ENCODE results near the gene CAPSL. TPM values are rescaled to one million over a fixed set of nuclear protein-coding genes. Genes with fewer than 3 reads are reported as not detected.

CAPSL gene
- total and polyA plus RNA-seq, 8 donors = not detected

DNA sequence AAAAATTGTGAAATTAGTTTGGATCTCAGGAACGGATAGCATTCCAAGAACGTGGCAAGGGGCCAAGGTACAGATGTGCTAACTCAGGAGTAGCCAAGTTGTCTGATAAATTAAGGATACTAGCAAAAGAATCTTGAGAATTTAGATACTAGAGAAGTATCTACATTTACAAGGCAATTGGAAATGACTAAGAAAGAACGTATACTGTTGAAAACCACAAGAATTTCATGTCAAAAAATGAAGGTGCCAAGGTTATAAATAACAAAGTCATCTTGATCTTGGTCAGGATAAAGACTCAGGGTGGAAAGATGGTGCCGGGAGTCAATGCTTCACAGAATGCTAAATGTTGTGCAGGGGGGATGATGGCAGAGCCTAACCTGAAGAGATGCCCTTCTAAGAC lies 19.2 kb downstream of the CAPSL start:
- no peaks in the 10 kb centered on the region for H3K4me1 ChIP-seq
- H3K36me3 ChIP-seq = no peaks in the 10 kb centered on the region
- DNase-seq = no peak
- H3K4me3 ChIP-seq = no peak overlapping the region
- no peaks in the 10 kb centered on the region for H3K9me3 ChIP-seq
- H3K27ac ChIP-seq = no peak overlapping the region
- H3K27me3 ChIP-seq = peaks cover 0 to 25% (median 0%) of the 10 kb centered on the region in 3 donors
- intact Hi-C loops (cut with DNase I; ENCODE audit: low total_unique reads) = no loop called here
- 47 to 63% (median 59%) methylated on average over 4 of the region's 4 CpGs for WGBS, 5 donors
- no peak for TF ChIP-seq EP300 (IDR thresholded peaks at IDR 0.05)
- TF ChIP-seq, protein P1, sequence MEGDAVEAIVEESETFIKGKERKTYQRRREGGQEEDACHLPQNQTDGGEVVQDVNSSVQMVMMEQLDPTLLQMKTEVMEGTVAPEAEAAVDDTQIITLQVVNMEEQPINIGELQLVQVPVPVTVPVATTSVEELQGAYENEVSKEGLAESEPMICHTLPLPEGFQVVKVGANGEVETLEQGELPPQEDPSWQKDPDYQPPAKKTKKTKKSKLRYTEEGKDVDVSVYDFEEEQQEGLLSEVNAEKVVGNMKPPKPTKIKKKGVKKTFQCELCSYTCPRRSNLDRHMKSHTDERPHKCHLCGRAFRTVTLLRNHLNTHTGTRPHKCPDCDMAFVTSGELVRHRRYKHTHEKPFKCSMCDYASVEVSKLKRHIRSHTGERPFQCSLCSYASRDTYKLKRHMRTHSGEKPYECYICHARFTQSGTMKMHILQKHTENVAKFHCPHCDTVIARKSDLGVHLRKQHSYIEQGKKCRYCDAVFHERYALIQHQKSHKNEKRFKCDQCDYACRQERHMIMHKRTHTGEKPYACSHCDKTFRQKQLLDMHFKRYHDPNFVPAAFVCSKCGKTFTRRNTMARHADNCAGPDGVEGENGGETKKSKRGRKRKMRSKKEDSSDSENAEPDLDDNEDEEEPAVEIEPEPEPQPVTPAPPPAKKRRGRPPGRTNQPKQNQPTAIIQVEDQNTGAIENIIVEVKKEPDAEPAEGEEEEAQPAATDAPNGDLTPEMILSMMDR (IDR thresholded peaks at IDR 0.05) = no peak
- no peak for TF ChIP-seq POLR2AphosphoS5 (IDR thresholded peaks at IDR 0.05)
- no peak for TF ChIP-seq POLR2A (IDR thresholded peaks at IDR 0.05)

DNA sequence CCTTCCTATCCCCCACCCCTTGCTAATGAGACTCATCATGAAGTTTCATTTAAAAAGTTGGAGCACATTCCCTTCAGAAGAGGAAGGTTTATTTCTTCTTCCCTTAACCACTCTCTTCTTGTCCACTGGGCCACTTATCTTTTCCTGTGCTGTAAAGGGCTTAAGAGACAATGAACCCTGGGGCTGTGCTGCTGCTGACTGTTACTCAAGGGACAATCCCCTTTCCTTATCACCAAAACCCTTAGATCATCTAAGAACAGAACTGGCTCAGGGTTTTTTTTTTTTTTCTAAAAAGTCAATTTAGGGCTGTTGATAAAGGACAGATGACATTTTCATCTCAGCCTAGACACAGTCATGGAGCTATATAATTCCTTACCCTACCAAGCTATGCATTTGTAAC lies 29.6 kb downstream of the CAPSL start:
- intact Hi-C loops (cut with DNase I; ENCODE audit: low total_unique reads) = no loop called here
- DNase-seq = no peak
- TF ChIP-seq POLR2A (IDR thresholded peaks at IDR 0.05) = no peak
- no peak for TF ChIP-seq EP300 (IDR thresholded peaks at IDR 0.05)
- no peak for TF ChIP-seq POLR2AphosphoS5 (IDR thresholded peaks at IDR 0.05)
- TF ChIP-seq, protein P1 (IDR thresholded peaks at IDR 0.05) = no peak

DNA sequence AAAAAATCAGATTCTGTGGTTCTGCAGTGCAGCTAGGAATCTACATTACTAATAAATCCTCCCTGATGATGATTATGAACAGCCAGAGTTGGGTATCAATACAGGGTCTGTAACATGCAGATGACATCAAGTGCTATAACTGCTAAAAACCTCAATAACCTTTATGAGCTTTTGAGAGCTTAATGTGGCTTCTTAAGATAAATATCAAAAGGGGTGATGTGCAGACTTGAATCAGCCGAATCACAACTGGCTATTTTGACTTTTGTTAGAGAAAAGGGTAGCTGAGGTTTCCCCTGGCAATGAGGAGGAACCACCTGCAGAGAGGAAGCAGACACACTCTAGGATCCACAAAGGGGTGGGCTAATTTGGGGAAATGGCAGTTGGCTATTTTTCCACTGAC lies 30.2 kb downstream of the CAPSL start:
- TF ChIP-seq, protein P1 (IDR thresholded peaks at IDR 0.05) = no peak
- TF ChIP-seq POLR2A (IDR thresholded peaks at IDR 0.05) (no peak), EP300 (IDR thresholded peaks at IDR 0.05) (no peak), POLR2AphosphoS5 (IDR thresholded peaks at IDR 0.05) (no peak)
- 25 to 62% (median 41%) methylated on average over 1 of the region's 1 CpG for WGBS, 5 donors
- intact Hi-C loops (cut with DNase I; ENCODE audit: low total_unique reads) = no loop called here
- Histone ChIP-seq H3K4me1 (no peaks in the 10 kb centered on the region), H3K4me3 (no peak overlapping the region), H3K27me3 (no peaks in the 10 kb centered on the region), H3K36me3 (no peaks in the 10 kb centered on the region), H3K9me3 (peaks cover 0 to 12% (median 4%) of the 10 kb centered on the region in 4 donors), H3K27ac (no peak overlapping the region)
- DNase-seq = no peak

More for the DNA sequence above, 29.6 kb downstream of the CAPSL start:
- H3K4me3 ChIP-seq = no peak overlapping the region
- H3K27me3 ChIP-seq = no peaks in the 10 kb centered on the region
- H3K36me3 ChIP-seq = no peaks in the 10 kb centered on the region
- no peaks in the 10 kb centered on the region for H3K4me1 ChIP-seq
- no peak overlapping the region for H3K27ac ChIP-seq
- H3K9me3 ChIP-seq = peaks cover 0 to 12% (median 4%) of the 10 kb centered on the region in 4 donors

DNA sequence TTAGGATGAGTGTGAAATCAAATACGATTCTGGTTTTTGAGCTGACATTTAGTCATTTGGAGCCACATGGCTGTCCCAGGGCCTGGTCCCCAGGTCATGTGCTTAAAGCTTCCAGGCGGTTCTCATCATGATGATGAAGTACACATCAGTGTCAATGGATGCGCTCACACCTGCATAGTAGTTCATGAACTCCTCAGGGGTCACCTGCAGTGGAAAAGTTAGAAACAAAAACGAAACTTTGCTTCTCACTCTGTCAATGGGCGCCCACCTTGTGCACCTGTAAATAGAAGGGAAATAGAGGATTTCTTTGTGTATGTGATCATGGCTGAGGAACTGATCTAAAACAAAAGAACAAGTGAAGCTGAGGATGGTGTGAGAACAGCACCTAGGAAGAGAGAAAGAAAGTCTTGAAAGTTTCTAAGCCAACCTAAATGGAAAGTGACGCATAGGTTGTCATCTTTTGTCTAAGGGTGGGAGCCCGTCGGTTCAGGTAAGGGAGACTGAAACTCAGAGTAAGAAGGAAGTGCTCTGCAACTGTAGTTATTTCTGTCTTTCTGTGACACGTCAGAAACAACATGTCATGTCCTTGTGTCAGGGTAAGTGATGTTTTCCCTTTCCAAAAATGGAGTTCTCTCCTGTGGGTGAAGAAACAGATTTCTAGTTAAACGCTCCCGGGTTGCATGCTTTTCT lies 33.8 kb downstream of the CAPSL start:
- Histone ChIP-seq H3K4me3 (no peak overlapping the region), H3K9me3 (no peaks in the 10 kb centered on the region), H3K27ac (no peak overlapping the region), H3K4me1 (no peaks in the 10 kb centered on the region), H3K36me3 (no peaks in the 10 kb centered on the region), H3K27me3 (no peaks in the 10 kb centered on the region)
- intact Hi-C loops (cut with DNase I; ENCODE audit: low total_unique reads) = no loop called here
- no peak for DNase-seq
- TF ChIP-seq POLR2AphosphoS5 (IDR thresholded peaks at IDR 0.05) (no peak), POLR2A (IDR thresholded peaks at IDR 0.05) (no peak), EP300 (IDR thresholded peaks at IDR 0.05) (no peak)
- TF ChIP-seq, protein P1 (IDR thresholded peaks at IDR 0.05) = no peak
- 74 to 81% (median 80%) methylated on average over 11 of the region's 11 CpGs for WGBS, 5 donors

Data from stomach (tissue), 9 donors.